OCI-LY7 (cell line): ENCODE data around the gene CEBPB.

Experiments used
- EZH2phosphoT487 ChIP-seq: fragments of 200-600 bp; sonication (generic); IDR thresholded peaks from 2 replicates; pipeline ENCODE4 v1.6.1; 2018; ENCODE audit warnings: low read depth, borderline replicate concordance, mild to moderate bottlenecking, mixed run types, antibody characterized with exemption, low read length, moderate library complexity, mixed read lengths
- TF ChIP-seq, protein P1 (sequence below): fragments of 200-600 bp; sonication (generic); conservative IDR thresholded peaks from 2 replicates; pipeline ENCODE4 v1.5.1; 2014; ENCODE audit warnings: mild to moderate bottlenecking, antibody characterized with exemption, low read length, moderate library complexity, mixed read lengths

DNA sequence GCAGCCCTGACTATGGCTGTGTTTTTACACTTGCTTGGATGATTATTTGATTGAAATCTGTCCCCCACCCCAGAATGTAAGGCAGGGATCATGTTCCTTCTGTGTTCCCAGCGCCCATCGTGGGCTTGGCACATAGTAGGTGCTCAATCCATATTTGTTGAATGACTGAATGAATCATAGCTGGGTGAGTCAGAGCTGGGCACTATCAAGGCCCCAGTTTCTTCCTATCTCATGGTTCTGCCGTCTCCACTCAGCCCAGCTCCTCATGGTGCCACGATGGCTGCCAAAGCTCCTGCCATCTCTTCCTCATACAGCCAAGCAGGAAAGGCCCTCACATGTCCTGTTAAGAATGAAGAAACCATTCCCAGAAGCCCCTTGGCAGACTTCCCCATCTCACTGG is 29.0 kb downstream of the CEBPB start:
- TF ChIP-seq, protein P1, sequence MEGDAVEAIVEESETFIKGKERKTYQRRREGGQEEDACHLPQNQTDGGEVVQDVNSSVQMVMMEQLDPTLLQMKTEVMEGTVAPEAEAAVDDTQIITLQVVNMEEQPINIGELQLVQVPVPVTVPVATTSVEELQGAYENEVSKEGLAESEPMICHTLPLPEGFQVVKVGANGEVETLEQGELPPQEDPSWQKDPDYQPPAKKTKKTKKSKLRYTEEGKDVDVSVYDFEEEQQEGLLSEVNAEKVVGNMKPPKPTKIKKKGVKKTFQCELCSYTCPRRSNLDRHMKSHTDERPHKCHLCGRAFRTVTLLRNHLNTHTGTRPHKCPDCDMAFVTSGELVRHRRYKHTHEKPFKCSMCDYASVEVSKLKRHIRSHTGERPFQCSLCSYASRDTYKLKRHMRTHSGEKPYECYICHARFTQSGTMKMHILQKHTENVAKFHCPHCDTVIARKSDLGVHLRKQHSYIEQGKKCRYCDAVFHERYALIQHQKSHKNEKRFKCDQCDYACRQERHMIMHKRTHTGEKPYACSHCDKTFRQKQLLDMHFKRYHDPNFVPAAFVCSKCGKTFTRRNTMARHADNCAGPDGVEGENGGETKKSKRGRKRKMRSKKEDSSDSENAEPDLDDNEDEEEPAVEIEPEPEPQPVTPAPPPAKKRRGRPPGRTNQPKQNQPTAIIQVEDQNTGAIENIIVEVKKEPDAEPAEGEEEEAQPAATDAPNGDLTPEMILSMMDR = no peak
- no peak for TF ChIP-seq EZH2phosphoT487
